ENCODE results near the gene CLK1. TPM values are rescaled to one million over a fixed set of nuclear protein-coding genes. Genes with fewer than 3 reads are reported as not detected.

Gene CLK1
- total RNA-seq, 1 donor from 2014 or later, result 52.9 TPM

GRCh38 chr2:200851398-200852248 lies 12.8 kb downstream of the CLK1 start:
- no peak overlapping the region for H3K4me3 ChIP-seq (ENCODE audit: low read depth, low read length)
- no peak for DNase-seq (ENCODE audit: low read depth)
- no peak for TF ChIP-seq CTCF (conservative IDR thresholded peaks at IDR 0.05; ENCODE audit: low read depth, low read length)

GRCh38 chr2:200850512-200851256 lies 13.8 kb downstream of the CLK1 start:
- H3K4me3 ChIP-seq (ENCODE audit: low read depth, low read length), result no peak overlapping the region
- TF ChIP-seq CTCF (conservative IDR thresholded peaks at IDR 0.05; ENCODE audit: low read depth, low read length), result no peak
- DNase-seq (ENCODE audit: low read depth), result no peak

GRCh38 chr2:200847939-200848338 lies 16.5 kb downstream of the CLK1 start:
- DNase-seq (ENCODE audit: low read depth), result no peak
- no peak for TF ChIP-seq CTCF (conservative IDR thresholded peaks at IDR 0.05; ENCODE audit: low read depth, low read length)
- no peak overlapping the region for H3K4me3 ChIP-seq (ENCODE audit: low read depth, low read length)

GRCh38 chr2:200847269-200847668 lies 17.2 kb downstream of the CLK1 start:
- TF ChIP-seq CTCF (conservative IDR thresholded peaks at IDR 0.05; ENCODE audit: low read depth, low read length), result no peak
- no peak for DNase-seq (ENCODE audit: low read depth)
- H3K4me3 ChIP-seq (ENCODE audit: low read depth, low read length), result no peak overlapping the region

GRCh38 chr2:200845669-200846325 lies 18.7 kb downstream of the CLK1 start:
- no peak overlapping the region for H3K4me3 ChIP-seq (ENCODE audit: low read depth, low read length)
- no peak for DNase-seq (ENCODE audit: low read depth)
- no peak for TF ChIP-seq CTCF (conservative IDR thresholded peaks at IDR 0.05; ENCODE audit: low read depth, low read length)

- H3K4me3 ChIP-seq (ENCODE audit: low read depth, low read length), result no peak overlapping the region
- no peak for DNase-seq (ENCODE audit: low read depth)
- TF ChIP-seq CTCF (conservative IDR thresholded peaks at IDR 0.05; ENCODE audit: low read depth, low read length), result no peak
Measured at GRCh38 chr2:200845194-200845593, 19.3 kb downstream of the CLK1 start.

All from epithelial cell of proximal tubule (primary cell).